ENCODE data around the gene PRAMEF20.

- no peak for TF ChIP-seq NFIC (IDR thresholded peaks at IDR 0.05; ENCODE audit: borderline replicate concordance)
- TF ChIP-seq, protein P1, sequence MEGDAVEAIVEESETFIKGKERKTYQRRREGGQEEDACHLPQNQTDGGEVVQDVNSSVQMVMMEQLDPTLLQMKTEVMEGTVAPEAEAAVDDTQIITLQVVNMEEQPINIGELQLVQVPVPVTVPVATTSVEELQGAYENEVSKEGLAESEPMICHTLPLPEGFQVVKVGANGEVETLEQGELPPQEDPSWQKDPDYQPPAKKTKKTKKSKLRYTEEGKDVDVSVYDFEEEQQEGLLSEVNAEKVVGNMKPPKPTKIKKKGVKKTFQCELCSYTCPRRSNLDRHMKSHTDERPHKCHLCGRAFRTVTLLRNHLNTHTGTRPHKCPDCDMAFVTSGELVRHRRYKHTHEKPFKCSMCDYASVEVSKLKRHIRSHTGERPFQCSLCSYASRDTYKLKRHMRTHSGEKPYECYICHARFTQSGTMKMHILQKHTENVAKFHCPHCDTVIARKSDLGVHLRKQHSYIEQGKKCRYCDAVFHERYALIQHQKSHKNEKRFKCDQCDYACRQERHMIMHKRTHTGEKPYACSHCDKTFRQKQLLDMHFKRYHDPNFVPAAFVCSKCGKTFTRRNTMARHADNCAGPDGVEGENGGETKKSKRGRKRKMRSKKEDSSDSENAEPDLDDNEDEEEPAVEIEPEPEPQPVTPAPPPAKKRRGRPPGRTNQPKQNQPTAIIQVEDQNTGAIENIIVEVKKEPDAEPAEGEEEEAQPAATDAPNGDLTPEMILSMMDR (IDR thresholded peaks at IDR 0.05) = no peak
- TF ChIP-seq FOXM1 (IDR thresholded peaks at IDR 0.05; ENCODE audit: low read depth) = no peak
- TF ChIP-seq SIN3A (IDR thresholded peaks at IDR 0.05; ENCODE audit: borderline replicate concordance, low read depth, low read length) = no peak
- no peak for TF ChIP-seq JUND (IDR thresholded peaks at IDR 0.05)
- TF ChIP-seq NRF1 (IDR thresholded peaks at IDR 0.05; ENCODE audit: low read depth, low read length) = no peak
- no peak for TF ChIP-seq YY1 (IDR thresholded peaks at IDR 0.05; ENCODE audit: low read depth)
Measured at GRCh38 chr1:13456904-13457532, 46.8 kb downstream of the PRAMEF20 start.

Data from SK-N-SH (cell line).